ENCODE data around the gene NPAS4. TPM values are rescaled to one million over a fixed set of nuclear protein-coding genes. Genes with fewer than 3 reads are reported as not detected.
"Not testable (repeated sequence)": the region's sequence is repeated elsewhere in the genome, so short reads cannot be mapped to it uniquely, and the experiment has no call there.

NPAS4 gene
- total RNA-seq, 1 donor from 2014 or later = 0.20 TPM

GRCh38 chr11:66429983-66430602 lies 9.3 kb downstream of the NPAS4 start:
- FAIRE-seq = no peak
- peak; percentile 22 for DNase-seq (ENCODE audit: low read depth)

DNA sequence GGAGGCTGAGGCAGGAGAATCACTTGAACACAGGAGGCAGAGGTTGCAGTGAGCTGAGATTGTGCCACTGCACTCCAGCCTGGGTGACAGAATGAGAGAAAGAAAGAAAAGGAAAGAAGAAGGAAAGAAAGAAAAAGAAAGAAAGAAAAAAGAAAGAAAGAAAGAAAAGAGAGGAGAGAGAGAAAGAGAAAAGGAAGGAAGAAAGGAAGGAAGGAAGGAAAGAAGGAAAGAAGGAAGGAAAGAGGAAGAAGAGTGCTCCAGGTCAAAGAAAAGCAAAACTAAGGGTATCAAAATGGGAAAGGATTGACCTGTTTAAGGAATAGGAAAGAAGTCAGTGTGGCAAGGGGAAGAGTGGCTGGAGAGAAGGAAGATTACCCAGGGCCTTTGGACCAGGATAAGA lies 10.5 kb downstream of the NPAS4 start:
- H3K27me3 Mint-ChIP-seq (ENCODE audit: low read depth, unreplicated experiment); H3K9me3 ChIP-seq (ENCODE audit: insufficient read depth, low read depth, low read length); H3K4me3 ChIP-seq (ENCODE audit: insufficient read depth, low read depth, low read length); H3K27ac ChIP-seq (ENCODE audit: low read depth, low read length); DNase-seq (ENCODE audit: low read depth); FAIRE-seq; H2AFZ ChIP-seq (ENCODE audit: low read depth, low read length); H3K4me3 Mint-ChIP-seq (ENCODE audit: unreplicated experiment); H3K4me2 ChIP-seq (ENCODE audit: low read length); H3K4me1 ChIP-seq (ENCODE audit: insufficient read depth, low read length); H3K4me1 Mint-ChIP-seq (ENCODE audit: low read depth, unreplicated experiment); H3K36me3 ChIP-seq (ENCODE audit: insufficient read depth, low read length); H3K27me3 ChIP-seq (ENCODE audit: insufficient read depth, low read length); H3K9ac ChIP-seq (ENCODE audit: low read length); H3K27ac Mint-ChIP-seq (ENCODE audit: unreplicated experiment); H3K9me3 Mint-ChIP-seq (ENCODE audit: unreplicated experiment); H3K79me2 ChIP-seq (ENCODE audit: insufficient read depth, low read length); H4K20me1 ChIP-seq (ENCODE audit: insufficient read depth, low read length): not testable (repeated sequence)
- H3K36me3 Mint-ChIP-seq (ENCODE audit: low read depth, unreplicated experiment) = peaks cover 14% of the 10 kb centered on the region

More at GRCh38 chr11:66429983-66430602, 9.3 kb downstream of the NPAS4 start:
- H3K27ac Mint-ChIP-seq (ENCODE audit: unreplicated experiment) = no peak overlapping the region
- H3K27me3 Mint-ChIP-seq (ENCODE audit: low read depth, unreplicated experiment) = peaks cover 6% of the 10 kb centered on the region
- H3K36me3 ChIP-seq (ENCODE audit: insufficient read depth, low read length) = peaks cover 3% of the 10 kb centered on the region
- no peaks in the 10 kb centered on the region for H3K4me1 Mint-ChIP-seq (ENCODE audit: low read depth, unreplicated experiment)
- H4K20me1 ChIP-seq (ENCODE audit: insufficient read depth, low read length) = no peaks in the 10 kb centered on the region
- no peak overlapping the region for H3K9ac ChIP-seq (ENCODE audit: low read length)
- no peak overlapping the region for H3K27ac ChIP-seq (ENCODE audit: low read depth, low read length)
- no peaks in the 10 kb centered on the region for H3K27me3 ChIP-seq (ENCODE audit: insufficient read depth, low read length)
- H2AFZ ChIP-seq (ENCODE audit: low read depth, low read length) = no peak overlapping the region
- H3K9me3 Mint-ChIP-seq (ENCODE audit: unreplicated experiment) = no peaks in the 10 kb centered on the region
- H3K36me3 Mint-ChIP-seq (ENCODE audit: low read depth, unreplicated experiment) = peaks cover 16% of the 10 kb centered on the region
- TF ChIP-seq EZH2 (IDR thresholded peaks at IDR 0.05; ENCODE audit: insufficient read depth, low read length) = no peak
- TF ChIP-seq CTCF (IDR thresholded peaks at IDR 0.05; ENCODE audit: insufficient read depth, low read depth, low read length) = peak; percentile 72
- no peaks in the 10 kb centered on the region for H3K79me2 ChIP-seq (ENCODE audit: insufficient read depth, low read length)
- no peak overlapping the region for H3K4me3 Mint-ChIP-seq (ENCODE audit: unreplicated experiment)
- no peaks in the 10 kb centered on the region for H3K9me3 ChIP-seq (ENCODE audit: insufficient read depth, low read depth, low read length)
- no peaks in the 10 kb centered on the region for H3K4me1 ChIP-seq (ENCODE audit: insufficient read depth, low read length)
- no peak overlapping the region for H3K4me3 ChIP-seq (ENCODE audit: insufficient read depth, low read depth, low read length)
- no peak overlapping the region for H3K4me2 ChIP-seq (ENCODE audit: low read length)

DNA sequence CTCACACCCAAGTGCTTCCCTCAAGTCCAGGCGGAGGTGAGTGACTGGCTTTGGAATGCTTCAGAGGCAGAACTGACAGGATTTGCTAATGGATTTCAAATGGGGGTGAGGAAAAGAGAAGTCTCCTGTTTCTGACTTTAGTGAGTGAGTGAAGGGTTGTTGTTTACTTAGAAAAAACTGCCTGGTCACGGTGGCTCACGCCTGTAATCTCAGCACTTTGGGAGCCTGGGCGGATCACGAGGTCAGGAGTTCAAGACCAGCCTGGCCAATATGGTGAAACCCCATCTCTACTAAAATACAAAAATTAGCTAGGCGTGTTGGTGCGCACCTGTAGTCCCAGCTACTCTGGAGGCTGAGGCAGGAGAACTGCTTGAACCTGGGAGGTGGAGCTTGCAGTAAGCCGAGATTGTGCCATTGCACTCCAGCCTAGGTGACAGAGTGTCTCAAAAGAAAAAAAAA lies 11.1 kb downstream of the NPAS4 start:
- H3K27me3 Mint-ChIP-seq (ENCODE audit: low read depth, unreplicated experiment); H3K9me3 Mint-ChIP-seq (ENCODE audit: unreplicated experiment); H3K4me3 ChIP-seq (ENCODE audit: insufficient read depth, low read depth, low read length); DNase-seq (ENCODE audit: low read depth); H4K20me1 ChIP-seq (ENCODE audit: insufficient read depth, low read length); H3K4me2 ChIP-seq (ENCODE audit: low read length); H2AFZ ChIP-seq (ENCODE audit: low read depth, low read length); H3K4me1 Mint-ChIP-seq (ENCODE audit: low read depth, unreplicated experiment); H3K4me1 ChIP-seq (ENCODE audit: insufficient read depth, low read length); FAIRE-seq; H3K9ac ChIP-seq (ENCODE audit: low read length); H3K36me3 ChIP-seq (ENCODE audit: insufficient read depth, low read length); H3K27me3 ChIP-seq (ENCODE audit: insufficient read depth, low read length); H3K27ac Mint-ChIP-seq (ENCODE audit: unreplicated experiment); H3K4me3 Mint-ChIP-seq (ENCODE audit: unreplicated experiment); H3K9me3 ChIP-seq (ENCODE audit: insufficient read depth, low read depth, low read length); H3K79me2 ChIP-seq (ENCODE audit: insufficient read depth, low read length); H3K27ac ChIP-seq (ENCODE audit: low read depth, low read length): not testable (repeated sequence)
- H3K36me3 Mint-ChIP-seq (ENCODE audit: low read depth, unreplicated experiment) = peaks cover 18% of the 10 kb centered on the region
